AG09319 (cell line): Measurements from ENCODE around the gene DAAM2.

Experiments
- DNase-seq: peaks from one replicate; pipeline ENCODE4 v3.0.0-alpha.2; 2010; ENCODE audit warnings: low read depth; ENCODE audit errors: extremely low read depth
- TF ChIP-seq, protein P1 (sequence below): IDR thresholded peaks from 2 replicates; pipeline ENCODE4 v1.5.1; 2011; ENCODE audit warnings: low read depth, mild to moderate bottlenecking, inconsistent platforms, low read length, moderate library complexity

DAAM2 gene

DNA sequence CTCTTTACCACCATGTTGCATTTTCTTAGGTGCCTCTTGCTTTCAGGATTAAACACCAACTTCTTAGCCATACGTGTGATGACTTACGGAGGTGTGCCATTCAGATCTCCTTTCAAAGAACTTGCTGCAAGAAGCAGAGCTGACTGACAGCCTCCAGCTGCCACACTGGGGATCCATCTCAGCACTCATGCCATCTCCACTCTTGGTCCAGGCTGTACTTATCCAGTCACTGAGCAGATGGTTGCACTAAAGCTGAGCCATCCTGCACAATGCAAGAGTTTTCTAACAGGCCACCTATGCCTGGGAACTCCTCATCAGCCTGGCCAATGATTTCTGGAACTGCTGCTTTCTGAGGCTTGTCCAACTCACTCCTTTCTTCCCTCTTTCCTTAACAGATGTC is 35.6 kb upstream of the DAAM2 start:
- TF ChIP-seq, protein P1, sequence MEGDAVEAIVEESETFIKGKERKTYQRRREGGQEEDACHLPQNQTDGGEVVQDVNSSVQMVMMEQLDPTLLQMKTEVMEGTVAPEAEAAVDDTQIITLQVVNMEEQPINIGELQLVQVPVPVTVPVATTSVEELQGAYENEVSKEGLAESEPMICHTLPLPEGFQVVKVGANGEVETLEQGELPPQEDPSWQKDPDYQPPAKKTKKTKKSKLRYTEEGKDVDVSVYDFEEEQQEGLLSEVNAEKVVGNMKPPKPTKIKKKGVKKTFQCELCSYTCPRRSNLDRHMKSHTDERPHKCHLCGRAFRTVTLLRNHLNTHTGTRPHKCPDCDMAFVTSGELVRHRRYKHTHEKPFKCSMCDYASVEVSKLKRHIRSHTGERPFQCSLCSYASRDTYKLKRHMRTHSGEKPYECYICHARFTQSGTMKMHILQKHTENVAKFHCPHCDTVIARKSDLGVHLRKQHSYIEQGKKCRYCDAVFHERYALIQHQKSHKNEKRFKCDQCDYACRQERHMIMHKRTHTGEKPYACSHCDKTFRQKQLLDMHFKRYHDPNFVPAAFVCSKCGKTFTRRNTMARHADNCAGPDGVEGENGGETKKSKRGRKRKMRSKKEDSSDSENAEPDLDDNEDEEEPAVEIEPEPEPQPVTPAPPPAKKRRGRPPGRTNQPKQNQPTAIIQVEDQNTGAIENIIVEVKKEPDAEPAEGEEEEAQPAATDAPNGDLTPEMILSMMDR: no peak
- DNase-seq: no peak

DNA sequence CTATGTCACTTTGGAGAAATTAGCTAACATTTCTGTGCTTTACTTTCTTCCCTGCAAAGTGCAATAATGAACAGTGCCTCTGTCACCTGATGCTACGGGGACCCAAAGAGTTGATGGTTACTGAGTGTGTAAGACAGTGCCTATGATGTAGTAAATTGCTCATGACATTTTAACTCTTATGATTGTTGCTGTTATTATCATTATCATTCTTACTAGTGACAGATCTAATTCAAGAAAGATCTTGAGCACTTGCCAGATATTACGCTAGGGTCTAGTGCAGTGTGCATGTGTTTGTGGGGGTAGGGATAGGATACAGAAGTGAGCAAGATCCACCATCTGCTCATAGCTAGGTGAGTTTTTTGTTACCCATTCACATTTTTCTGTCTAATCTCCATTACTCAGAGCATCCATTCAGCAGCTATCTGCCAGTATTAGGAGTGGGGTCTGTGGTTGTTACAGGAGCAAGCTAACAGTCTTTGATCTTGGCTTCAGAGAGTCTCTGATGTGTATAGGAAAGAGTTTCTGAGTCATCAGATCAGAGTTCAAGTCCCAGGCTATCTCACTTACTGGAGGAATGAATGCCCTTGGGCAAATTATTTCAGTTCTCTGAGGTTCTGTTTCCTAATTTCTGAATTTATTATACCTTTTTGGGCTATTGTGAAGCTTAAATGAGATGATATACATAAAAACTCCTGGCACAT is 33.1 kb upstream of the DAAM2 start:
- TF ChIP-seq, protein P1: no peak
- DNase-seq: no peak

DNA sequence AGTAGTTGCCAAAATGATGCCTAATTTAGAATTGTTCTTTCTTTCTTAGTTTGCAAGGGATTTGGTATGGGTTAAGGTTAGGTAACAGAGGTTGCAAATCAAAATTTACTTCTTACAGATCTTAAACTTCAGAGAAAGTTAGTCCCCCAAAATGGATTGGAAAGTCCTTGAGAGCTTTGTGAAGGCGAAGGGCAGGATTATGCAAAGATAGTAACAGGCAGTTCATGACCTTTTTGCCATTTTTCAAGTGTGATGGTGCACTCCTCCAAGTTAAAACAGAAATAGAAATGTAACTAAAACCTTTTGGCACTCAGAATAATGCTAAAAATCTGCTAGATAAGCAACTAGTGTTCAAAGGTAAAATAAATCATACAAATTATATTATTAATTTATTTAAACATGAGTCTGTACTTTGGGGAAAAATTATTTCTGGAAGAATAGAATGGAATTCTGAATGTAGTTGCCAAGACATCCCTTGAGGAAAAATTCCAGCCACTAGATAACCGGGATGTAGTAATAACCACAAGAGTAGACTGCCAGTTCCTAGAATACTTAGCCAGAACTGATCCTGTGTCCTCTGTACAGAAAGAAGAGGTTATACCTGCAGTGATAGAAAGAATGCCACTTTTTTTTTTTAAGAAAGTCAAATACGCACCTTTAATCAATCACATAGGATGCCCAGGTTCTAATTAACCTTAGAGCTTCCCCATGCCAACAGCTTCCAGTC is 31.8 kb upstream of the DAAM2 start:
- DNase-seq: no peak

GRCh38 chr6:39765508-39766065 is 26.6 kb upstream of the DAAM2 start:
- TF ChIP-seq, protein P1: no peak
- DNase-seq: no peak

More for the DNA sequence above, 31.8 kb upstream of the DAAM2 start:
- TF ChIP-seq, protein P1: no peak

DNA sequence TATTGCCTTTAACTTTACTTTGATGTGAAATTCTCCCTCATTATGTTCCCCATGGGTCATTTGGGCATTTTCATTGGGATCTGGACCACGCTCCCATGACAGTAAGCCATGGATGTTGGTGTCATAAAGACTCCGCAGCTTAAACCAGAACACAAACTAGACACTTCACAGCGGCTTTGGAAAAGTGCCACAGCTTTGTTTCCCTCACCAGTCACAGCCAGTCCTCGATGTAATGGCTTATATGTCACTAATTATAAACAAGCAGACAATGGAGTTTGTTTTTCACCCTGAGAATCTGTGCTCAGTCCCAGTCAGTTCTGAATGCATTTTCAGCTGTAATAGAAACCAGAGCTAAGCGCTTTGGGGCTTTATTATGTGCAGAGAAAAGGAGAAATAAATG is 23.2 kb upstream of the DAAM2 start:
- DNase-seq: no peak

GRCh38 chr6:39770446-39770845 is 21.7 kb upstream of the DAAM2 start:
- TF ChIP-seq, protein P1: no peak
- DNase-seq: no peak

More for the DNA sequence above, 23.2 kb upstream of the DAAM2 start:
- TF ChIP-seq, protein P1: no peak
